ENCODE measurements around the gene YPEL5.
"Not testable (repeated sequence)": the region's sequence is repeated elsewhere in the genome, so short reads cannot be mapped to it uniquely, and the experiment has no call there.

The YPEL5 gene

GRCh38 chr2:30115141-30115980 lies 31.4 kb upstream of the YPEL5 start:
- CTCF ChIA-PET = interaction anchor here (0.6 to 4.8 kb wide), 15 partner anchors 8 to 806 kb away, joined by 3 to 51 read pairs (median 4); partner anchors contain the start of gene YPEL5
- H3K4me3 Mint-ChIP-seq = no peak overlapping the region
- peaks cover 16% of the 10 kb centered on the region for H3K27me3 Mint-ChIP-seq
- H3K27ac Mint-ChIP-seq = no peak overlapping the region
- H3K9me3 Mint-ChIP-seq = no peaks in the 10 kb centered on the region
- DNase-seq = peak; percentile 79
- H3K36me3 Mint-ChIP-seq = no peaks in the 10 kb centered on the region
- no peaks in the 10 kb centered on the region for H3K4me1 Mint-ChIP-seq

DNA sequence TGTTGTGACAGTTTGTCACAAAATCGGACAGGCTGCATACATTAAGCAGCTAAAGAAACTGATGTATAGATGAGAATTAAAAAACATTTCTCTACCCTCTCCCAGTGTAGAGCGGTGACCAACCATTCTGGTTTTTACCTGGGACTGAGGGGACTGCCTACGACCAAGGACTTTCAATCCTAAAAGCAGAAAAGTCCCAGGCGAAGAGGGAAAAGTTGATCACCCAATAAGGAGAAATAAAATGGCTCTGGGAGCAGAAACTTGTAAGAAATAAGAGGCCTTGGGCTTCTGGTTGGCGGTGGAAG lies 30.9 kb upstream of the YPEL5 start:
- Mint-ChIP-seq H3K4me1 (no peaks in the 10 kb centered on the region), H3K27me3 (peaks cover 20% of the 10 kb centered on the region), H3K4me3 (no peak overlapping the region), H3K27ac (no peak overlapping the region), H3K9me3 (no peaks in the 10 kb centered on the region), H3K36me3 (no peaks in the 10 kb centered on the region)
- DNase-seq = no peak
- CTCF ChIA-PET = interaction anchor here (1.1 to 4.8 kb wide), 7 partner anchors 8 to 596 kb away, joined by 3 to 51 read pairs (median 4); no protein-coding TSS in a partner anchor

DNA sequence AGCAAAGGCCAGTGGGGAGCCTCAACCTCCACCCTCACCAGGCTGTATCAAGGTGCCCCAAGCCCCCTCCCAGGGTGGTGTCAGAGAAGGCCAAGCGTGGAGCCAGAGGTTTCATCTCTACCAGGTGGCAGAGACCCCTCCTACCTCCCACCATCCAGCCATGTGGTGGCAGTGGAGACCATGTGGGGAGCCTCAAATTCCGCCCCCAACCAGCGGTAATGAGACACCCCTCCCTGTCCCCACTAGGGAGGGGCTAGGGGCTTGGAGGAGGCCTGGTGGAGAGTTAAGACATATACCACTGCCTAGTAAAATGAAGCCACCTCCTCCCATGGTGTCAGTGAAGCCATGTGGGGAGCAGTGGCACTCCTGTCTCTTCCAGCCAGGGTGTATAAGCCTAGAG lies 24.4 kb upstream of the YPEL5 start:
- CTCF ChIA-PET = no interaction called here
- H3K4me1 Mint-ChIP-seq = no peaks in the 10 kb centered on the region
- no peaks in the 10 kb centered on the region for H3K9me3 Mint-ChIP-seq
- H3K36me3 Mint-ChIP-seq = no peaks in the 10 kb centered on the region
- no peak overlapping the region for H3K4me3 Mint-ChIP-seq
- peaks cover 29% of the 10 kb centered on the region for H3K27me3 Mint-ChIP-seq
- no peak overlapping the region for H3K27ac Mint-ChIP-seq
- no peak for DNase-seq

DNA sequence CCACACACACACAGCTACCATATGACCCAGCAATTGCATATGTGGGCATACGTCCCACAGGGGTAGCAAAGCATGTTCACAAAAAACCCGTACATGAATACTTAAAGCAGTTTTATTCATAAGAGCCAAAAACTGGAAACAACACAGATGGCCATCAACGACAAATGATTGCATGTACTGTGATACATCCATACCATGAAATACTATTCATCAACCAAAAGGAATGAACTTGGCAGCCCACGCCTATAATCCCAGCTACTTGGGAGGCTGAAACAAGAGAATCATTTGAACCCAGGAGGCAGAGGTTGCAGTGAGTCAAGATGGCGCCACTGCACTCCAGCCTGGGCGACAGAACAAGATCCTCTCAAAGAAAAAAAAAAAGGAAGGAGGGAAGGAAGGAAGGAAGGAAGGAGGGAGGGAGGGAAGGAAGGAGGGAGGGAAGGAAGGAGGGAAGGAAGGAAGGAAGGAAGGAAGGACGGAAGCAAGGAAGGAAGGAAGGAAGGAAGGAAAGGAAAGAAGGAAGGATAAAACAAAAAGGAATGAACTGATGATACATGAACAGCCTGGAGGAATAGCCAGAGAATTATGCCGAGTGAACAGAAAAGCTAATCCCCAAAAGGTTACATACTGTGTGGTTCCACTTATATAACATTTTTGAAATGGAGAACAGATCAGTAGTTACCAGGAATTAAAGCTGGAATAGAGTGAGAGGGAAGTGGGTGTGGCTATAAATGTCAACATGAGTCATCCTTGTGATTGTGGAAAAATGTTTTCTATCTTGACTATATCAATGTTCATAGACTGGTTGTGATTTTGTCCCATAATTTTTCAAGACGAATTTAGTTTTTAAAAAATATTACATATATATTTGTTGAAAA lies 19.6 kb upstream of the YPEL5 start:
- no peaks in the 10 kb centered on the region for H3K9me3 Mint-ChIP-seq
- CTCF ChIA-PET = interaction anchor here (1.1 kb wide), 1 partner anchor 37 kb away, joined by 4 read pairs; no protein-coding TSS in a partner anchor
- H3K4me3 Mint-ChIP-seq = no peak overlapping the region
- H3K4me1 Mint-ChIP-seq = no peaks in the 10 kb centered on the region
- H3K27me3 Mint-ChIP-seq = peaks cover 26% of the 10 kb centered on the region
- H3K27ac Mint-ChIP-seq = no peak overlapping the region
- H3K36me3 Mint-ChIP-seq = no peaks in the 10 kb centered on the region
- no peak for DNase-seq

DNA sequence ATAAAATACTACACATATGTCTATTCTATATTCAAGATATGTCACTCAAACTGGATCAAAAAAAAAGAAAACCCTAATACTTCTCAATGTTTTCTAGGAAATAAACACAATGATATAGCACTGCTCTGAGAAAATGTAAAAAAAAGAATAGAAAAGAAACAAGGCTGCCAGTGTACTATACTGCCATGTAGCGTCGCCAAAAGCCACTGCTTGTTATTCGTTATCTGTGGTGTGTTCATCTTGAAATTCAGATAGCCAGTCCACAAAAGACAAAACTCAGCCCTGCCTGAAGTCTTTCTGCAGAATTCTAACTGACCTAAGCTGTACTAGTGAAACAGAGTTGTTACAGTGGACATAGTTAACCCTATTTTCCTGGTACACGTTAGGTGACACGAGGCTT lies 12.2 kb upstream of the YPEL5 start:
- Mint-ChIP-seq H3K27ac (no peak overlapping the region), H3K27me3 (peaks cover 28% of the 10 kb centered on the region), H3K4me1 (peaks cover 9% of the 10 kb centered on the region), H3K9me3 (no peaks in the 10 kb centered on the region), H3K36me3 (no peaks in the 10 kb centered on the region), H3K4me3 (no peak overlapping the region)
- DNase-seq = no peak
- CTCF ChIA-PET = no interaction called here

- no peak for DNase-seq
- CTCF ChIA-PET = interaction anchor here (0.7 to 1.3 kb wide), 2 partner anchors 20 to 576 kb away, joined by 3 to 5 read pairs; no protein-coding TSS in a partner anchor
- Mint-ChIP-seq H3K4me1 (peaks cover 11% of the 10 kb centered on the region), H3K4me3 (no peak overlapping the region), H3K9me3 (no peaks in the 10 kb centered on the region), H3K27ac (no peak overlapping the region), H3K36me3 (no peaks in the 10 kb centered on the region), H3K27me3 (peaks cover 26% of the 10 kb centered on the region)
Measured at GRCh38 chr2:30135541-30135940, 11.3 kb upstream of the YPEL5 start.

GRCh38 chr2:30136764-30137444 lies 9.9 kb upstream of the YPEL5 start:
- CTCF ChIA-PET = interaction anchor here (0.9 to 1.6 kb wide), 2 partner anchors 11 to 575 kb away, joined by 6 to 9 read pairs; no protein-coding TSS in a partner anchor
- Mint-ChIP-seq H3K9me3 (no peaks in the 10 kb centered on the region), H3K4me1 (peaks cover 11% of the 10 kb centered on the region), H3K27me3 (peaks cover 20% of the 10 kb centered on the region), H3K4me3 (no peak overlapping the region), H3K36me3 (no peaks in the 10 kb centered on the region), H3K27ac (no peak overlapping the region)
- no peak for DNase-seq

GRCh38 chr2:30139131-30139870 lies 7.5 kb upstream of the YPEL5 start:
- DNase-seq = peak; percentile 44
- H3K4me3 Mint-ChIP-seq = no peak overlapping the region
- H3K4me1 Mint-ChIP-seq = peaks cover 11% of the 10 kb centered on the region
- no peaks in the 10 kb centered on the region for H3K36me3 Mint-ChIP-seq
- no peaks in the 10 kb centered on the region for H3K9me3 Mint-ChIP-seq
- peak overlapping the region; percentile 84 for H3K27ac Mint-ChIP-seq
- CTCF ChIA-PET = interaction anchor here (1.0 to 1.9 kb wide), 6 partner anchors 9 to 572 kb away, joined by 3 to 6 read pairs (median 4); no protein-coding TSS in a partner anchor
- peaks cover 12% of the 10 kb centered on the region for H3K27me3 Mint-ChIP-seq

GRCh38 chr2:30141136-30141535 lies 5.7 kb upstream of the YPEL5 start:
- CTCF ChIA-PET = no interaction called here

DNA sequence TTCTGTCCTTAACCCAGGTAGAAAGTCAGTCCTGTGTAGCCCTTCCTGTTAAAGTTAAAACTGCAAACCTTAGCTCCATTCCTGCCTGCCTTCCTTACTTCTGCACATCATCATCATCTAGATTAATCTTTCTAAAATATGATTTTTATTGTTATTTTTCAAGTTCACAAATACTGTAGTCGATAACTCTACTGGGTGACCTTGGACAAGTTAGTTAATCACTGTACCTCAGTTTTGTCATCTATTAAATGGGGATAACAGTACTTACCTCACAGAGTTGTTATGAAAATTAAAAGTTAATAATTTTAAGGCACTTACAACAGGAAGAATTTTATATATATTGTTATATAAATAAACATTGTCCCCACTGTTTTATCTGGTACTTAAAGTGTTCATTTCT lies 2.5 kb upstream of the YPEL5 start:
- Mint-ChIP-seq H3K27me3 (no peaks in the 10 kb centered on the region), H3K36me3 (peaks cover 10% of the 10 kb centered on the region), H3K4me3 (no peak overlapping the region), H3K9me3 (no peaks in the 10 kb centered on the region), H3K27ac (no peak overlapping the region), H3K4me1 (peaks cover 31% of the 10 kb centered on the region)
- CTCF ChIA-PET = no interaction called here
- DNase-seq = no peak

More at GRCh38 chr2:30141136-30141535, 5.7 kb upstream of the YPEL5 start:
- Mint-ChIP-seq H3K4me1 (peaks cover 24% of the 10 kb centered on the region), H3K4me3 (no peak overlapping the region), H3K9me3 (no peaks in the 10 kb centered on the region), H3K27ac (no peak overlapping the region), H3K27me3 (no peaks in the 10 kb centered on the region), H3K36me3 (no peaks in the 10 kb centered on the region)
- DNase-seq = no peak

- CTCF ChIA-PET = interaction anchor here (2.2 kb wide), 1 partner anchor 19 kb away, joined by 14 read pairs; no protein-coding TSS in a partner anchor
- peaks cover 13% of the 10 kb centered on the region for H3K36me3 Mint-ChIP-seq
- peaks cover 33% of the 10 kb centered on the region for H3K4me1 Mint-ChIP-seq
- H3K4me3 Mint-ChIP-seq = peak overlapping the region; percentile 17
- H3K27ac Mint-ChIP-seq = peak overlapping the region; percentile 82
- H3K27me3 Mint-ChIP-seq, H3K9me3 Mint-ChIP-seq, DNase-seq: not testable (repeated sequence)
Measured at GRCh38 chr2:30144951-30145350, 1.9 kb upstream of the YPEL5 start.

DNA sequence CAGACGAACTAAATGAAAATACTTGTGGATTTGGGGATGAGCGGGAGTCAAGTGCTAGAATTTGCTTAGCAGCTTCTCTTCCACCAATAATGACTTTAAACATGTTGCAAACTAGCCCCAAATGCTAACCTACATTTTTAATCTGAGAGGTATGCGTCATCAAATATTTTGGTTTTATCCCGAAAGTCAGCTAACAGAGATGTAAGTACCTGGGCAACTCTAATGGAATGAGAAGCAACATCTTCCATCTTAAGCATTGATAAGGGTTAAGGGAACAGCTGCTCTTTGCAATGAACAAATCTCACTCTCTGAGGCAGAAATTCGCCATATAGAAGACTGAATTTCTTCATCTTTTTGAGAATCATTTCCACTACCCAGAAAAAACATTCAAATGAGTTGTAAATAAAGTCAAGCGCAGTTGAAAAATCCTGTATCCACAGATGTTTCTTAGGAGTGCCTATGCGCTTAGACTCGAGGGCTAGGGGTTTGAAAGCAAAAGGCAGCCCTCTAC lies 926 bp upstream of the YPEL5 start:
- no peaks in the 10 kb centered on the region for H3K27me3 Mint-ChIP-seq
- no peaks in the 10 kb centered on the region for H3K9me3 Mint-ChIP-seq
- peaks cover 40% of the 10 kb centered on the region for H3K4me1 Mint-ChIP-seq
- H3K36me3 Mint-ChIP-seq = peaks cover 15% of the 10 kb centered on the region
- DNase-seq = no peak
- peak overlapping the region; percentile 99 for H3K27ac Mint-ChIP-seq
- CTCF ChIA-PET = interaction anchor here (1.6 to 2.2 kb wide), 2 partner anchors 18 to 565 kb away, joined by 7 to 14 read pairs; no protein-coding TSS in a partner anchor
- H3K4me3 Mint-ChIP-seq = peak overlapping the region; percentile 84

- DNase-seq = no peak
- Mint-ChIP-seq H3K36me3 (peaks cover 17% of the 10 kb centered on the region), H3K4me3 (peak overlapping the region; percentile 84), H3K27me3 (no peaks in the 10 kb centered on the region), H3K27ac (peak overlapping the region; percentile 90), H3K9me3 (no peaks in the 10 kb centered on the region), H3K4me1 (peaks cover 42% of the 10 kb centered on the region)
- CTCF ChIA-PET = interaction anchor here (0.6 to 6.8 kb wide), 7 partner anchors 10 to 565 kb away, joined by 3 to 79 read pairs (median 6); no protein-coding TSS in a partner anchor
Measured at GRCh38 chr2:30147196-30147714, 448 bp downstream of the YPEL5 start.

All from activated naive CD4-positive, alpha-beta T cell treated with anti-CD3 and anti-CD28 coated beads, Interleukin-2, amount 10 ng/mL, durations not matched to agents 7 days and 5 days (primary cell).